ENCODE measurements around the gene DCLRE1C. TPM values are rescaled to one million over a fixed set of nuclear protein-coding genes. Genes with fewer than 3 reads are reported as not detected.
"Not testable (repeated sequence)": the region's sequence is repeated elsewhere in the genome, so short reads cannot be mapped to it uniquely, and the experiment has no call there.

DCLRE1C gene
- total and polyA plus RNA-seq, 2 donors (not counting 3 experiments of a cell fraction or from before 2014, with no cell fraction given) = 2.1 to 15.8 TPM

GRCh38 chr10:14995964-14996565, 42.2 kb upstream of the DCLRE1C start:
- BruUV-seq (replicated peaks) = no TSS peak
- Histone ChIP-seq H2AFZ (ENCODE audit: low read depth, low read length) (no peak overlapping the region), H3K4me2 (ENCODE audit: insufficient read depth, low read length) (no peak overlapping the region), H3K9me1 (replicated peaks; ENCODE audit: control insufficient read depth, extremely low read depth, insufficient read depth, low read length) (no peaks in the 10 kb centered on the region), H3K27me3 (ENCODE audit: control insufficient read depth in 2 of 2, insufficient read depth in 2 of 2, low read length in 2 of 2) (no peaks in the 10 kb centered on the region), H3K9ac (replicated peaks; ENCODE audit: extremely low read depth, insufficient read depth, low read length) (no peak overlapping the region), H3K9me3 (replicated peaks; ENCODE audit: control insufficient read depth, insufficient read depth, low read length) (no peaks in the 10 kb centered on the region), H3K4me3 (replicated peaks in 1 of 3; ENCODE audit: insufficient read depth in 1 of 3, low read depth in 1 of 3, low read length in 3 of 3) (no peak overlapping the region), H3K79me2 (ENCODE audit: control insufficient read depth, insufficient read depth, low read length) (no peaks in the 10 kb centered on the region), H3K27ac (ENCODE audit: insufficient read depth, low read depth, low read length) (no peak overlapping the region), H3K36me3 (ENCODE audit: control insufficient read depth in 2 of 2, extremely low read depth in 1 of 2, insufficient read depth in 2 of 2, low read length in 2 of 2) (no peaks in the 10 kb centered on the region), H3K4me1 (ENCODE audit: control insufficient read depth, extremely low read depth, insufficient read depth, low read length) (no peaks in the 10 kb centered on the region), H4K20me1 (replicated peaks; ENCODE audit: control insufficient read depth, extremely low read depth, insufficient read depth, low read length) (no peaks in the 10 kb centered on the region)
- FAIRE-seq = no peak
- DNase-seq (ENCODE audit: low read depth, low spot score) = no peak
- ChIA-PET CTCF (no interaction called here), POLR2A (no interaction called here)
- dilution Hi-C loops (cut with MboI; ENCODE audit: extremely low pct_ligation_motif_present, low sequenced_read_pairs) = no loop called here
- intact Hi-C loops (cut with micrococcal nuclease) = no loop called here
- TF ChIP-seq FOS (IDR thresholded peaks at IDR 0.05; ENCODE audit: borderline replicate concordance, insufficient read depth, low read length) = no peak
- TF ChIP-seq POLR2A (IDR thresholded peaks at IDR 0.05; ENCODE audit: low read depth, low read length) = no peak
- TF ChIP-seq CTCF (IDR thresholded peaks at IDR 0.05; ENCODE audit: extremely low read depth in 1 of 2, insufficient read depth in 1 of 2, low read depth in 1 of 2, low read length in 2 of 2) = no peak
- TF ChIP-seq POLR2AphosphoS5 (IDR thresholded peaks at IDR 0.05; ENCODE audit: insufficient read depth, low read depth, low read length) = no peak
- no peak for TF ChIP-seq MYC (IDR thresholded peaks at IDR 0.05; ENCODE audit: low read depth, low read length)
- TF ChIP-seq JUN (IDR thresholded peaks at IDR 0.05; ENCODE audit: borderline replicate concordance, insufficient read depth, insufficient read length, low read depth) = no peak
- no peak for TF ChIP-seq GATA2 (IDR thresholded peaks at IDR 0.05; ENCODE audit: insufficient read depth, insufficient read length, low read depth, low read length)
- TF ChIP-seq EZH2 (IDR thresholded peaks at IDR 0.05; ENCODE audit: borderline replicate concordance, low read depth, low read length, severe bottlenecking) = no peak
- TF ChIP-seq, protein P1, sequence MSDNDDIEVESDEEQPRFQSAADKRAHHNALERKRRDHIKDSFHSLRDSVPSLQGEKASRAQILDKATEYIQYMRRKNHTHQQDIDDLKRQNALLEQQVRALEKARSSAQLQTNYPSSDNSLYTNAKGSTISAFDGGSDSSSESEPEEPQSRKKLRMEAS (IDR thresholded peaks at IDR 0.05; ENCODE audit: insufficient read depth, insufficient read length) = no peak

DNA sequence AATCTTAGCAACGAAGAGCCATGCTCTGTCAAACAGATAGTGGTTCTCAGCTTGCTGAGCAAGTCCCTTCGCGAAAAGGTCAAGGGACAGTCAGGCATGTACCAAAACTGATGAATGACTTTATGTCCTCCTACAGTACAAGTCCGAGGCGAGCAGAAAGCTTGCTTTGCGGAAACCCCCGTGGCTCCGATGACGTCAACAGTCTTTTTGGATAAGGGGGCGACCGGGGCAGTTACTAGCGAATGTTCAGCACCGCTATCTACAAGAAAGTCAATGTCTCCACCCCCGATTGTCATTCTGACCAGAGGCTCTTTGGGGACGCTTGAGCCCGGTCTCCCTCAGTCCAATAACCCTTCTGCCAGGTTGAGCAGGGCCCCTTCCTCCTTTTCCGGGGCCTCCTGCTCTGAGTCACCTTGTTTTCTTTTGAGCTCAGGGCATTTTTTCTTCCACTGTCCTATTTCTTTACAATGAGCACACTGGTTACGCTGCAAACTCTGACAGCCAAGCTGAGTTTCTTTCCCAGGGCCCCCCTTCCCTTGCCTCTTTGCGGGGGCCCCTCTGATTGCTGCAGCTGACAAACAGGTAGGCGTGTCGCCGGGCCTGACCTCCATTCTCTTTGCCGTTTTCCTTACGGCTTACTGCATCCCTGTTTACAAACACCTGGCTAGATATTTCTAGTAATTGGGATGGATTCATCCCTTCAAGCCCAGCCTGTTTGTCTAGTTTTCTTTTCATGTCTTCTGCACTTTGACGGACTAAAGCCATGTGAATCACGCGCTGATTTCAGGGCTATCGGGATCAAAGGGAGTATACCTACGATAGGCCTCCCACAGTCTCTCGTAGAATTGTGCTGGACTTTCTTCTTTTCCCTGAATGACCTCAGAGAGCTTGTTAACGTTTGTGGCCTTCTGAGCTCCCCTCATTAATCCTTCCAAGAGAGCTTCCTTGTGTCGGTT, 39.9 kb upstream of the DCLRE1C start:
- FAIRE-seq; H2AFZ ChIP-seq (ENCODE audit: low read depth, low read length); H3K9me3 ChIP-seq (replicated peaks; ENCODE audit: control insufficient read depth, insufficient read depth, low read length); H3K4me1 ChIP-seq (ENCODE audit: control insufficient read depth, extremely low read depth, insufficient read depth, low read length); H3K4me3 ChIP-seq (replicated peaks in 1 of 3; ENCODE audit: insufficient read depth in 1 of 3, low read depth in 1 of 3, low read length in 3 of 3); H3K4me2 ChIP-seq (ENCODE audit: insufficient read depth, low read length); dilution Hi-C loops (cut with MboI; ENCODE audit: extremely low pct_ligation_motif_present, low sequenced_read_pairs); H3K79me2 ChIP-seq (ENCODE audit: control insufficient read depth, insufficient read depth, low read length); H3K9me1 ChIP-seq (replicated peaks; ENCODE audit: control insufficient read depth, extremely low read depth, insufficient read depth, low read length); POLR2A ChIA-PET; intact Hi-C loops (cut with micrococcal nuclease); H3K36me3 ChIP-seq (ENCODE audit: control insufficient read depth in 2 of 2, extremely low read depth in 1 of 2, insufficient read depth in 2 of 2, low read length in 2 of 2); CTCF ChIA-PET; H3K27me3 ChIP-seq (ENCODE audit: control insufficient read depth in 2 of 2, insufficient read depth in 2 of 2, low read length in 2 of 2); H3K27ac ChIP-seq (ENCODE audit: insufficient read depth, low read depth, low read length); DNase-seq (ENCODE audit: low read depth, low spot score); H3K9ac ChIP-seq (replicated peaks; ENCODE audit: extremely low read depth, insufficient read depth, low read length); BruUV-seq (replicated peaks); H4K20me1 ChIP-seq (replicated peaks; ENCODE audit: control insufficient read depth, extremely low read depth, insufficient read depth, low read length): not testable (repeated sequence)

Data from endothelial cell of umbilical vein (primary cell).